Vagina (tissue), 1 donor: ENCODE results near the gene PTX3. TPM values are rescaled to one million over a fixed set of nuclear protein-coding genes. Genes with fewer than 3 reads are reported as not detected.

Experiments
- total RNA-seq: library from RNA; depleted of rRNA; stranded (reverse); fragments of >200 nt; gene quantifications from one replicate; pipeline ENCODE4 v1.2.3, GENCODE V29; 2016

Gene PTX3
- total RNA-seq, 1 donor from 2014 or later = 29.2 TPM

Other genes with a start within 250 kb of the PTX3 start
- 2.7 TPM for gene VEPH1, start 66.6 kb downstream of the PTX3 start, total RNA-seq